Breast epithelium (tissue), 3 donors: Measurements from ENCODE around the gene PREP.

ENCODE experiments used
- POLR2A ChIP-seq: fragments of 450-650 bp; IDR thresholded peaks from one replicate; pipeline ENCODE4 v1.6.1; 2016; ENCODE audit warnings: antibody characterized with exemption, mild to moderate bottlenecking, moderate library complexity
- POLR2AphosphoS5 ChIP-seq, 3 donors: sonication (generic); formaldehyde crosslinking; IDR thresholded peaks; one replicate each; pipeline ENCODE4 v1.6.1; 2017; ENCODE audit warnings: antibody characterized with exemption in 3 of 3
- TF ChIP-seq, protein P1 (sequence below), 3 donors: fragments of 450-650 bp; IDR thresholded peaks; one replicate each; pipeline ENCODE4 v1.5.1; 2016 to 2017; ENCODE audit warnings: antibody characterized with exemption in 3 of 3, mild to moderate bottlenecking in 3 of 3, moderate library complexity in 3 of 3

- TF ChIP-seq POLR2AphosphoS5 (IDR thresholded peaks at IDR 0.05), result no peak
- no peak for TF ChIP-seq POLR2A
- TF ChIP-seq, protein P1, sequence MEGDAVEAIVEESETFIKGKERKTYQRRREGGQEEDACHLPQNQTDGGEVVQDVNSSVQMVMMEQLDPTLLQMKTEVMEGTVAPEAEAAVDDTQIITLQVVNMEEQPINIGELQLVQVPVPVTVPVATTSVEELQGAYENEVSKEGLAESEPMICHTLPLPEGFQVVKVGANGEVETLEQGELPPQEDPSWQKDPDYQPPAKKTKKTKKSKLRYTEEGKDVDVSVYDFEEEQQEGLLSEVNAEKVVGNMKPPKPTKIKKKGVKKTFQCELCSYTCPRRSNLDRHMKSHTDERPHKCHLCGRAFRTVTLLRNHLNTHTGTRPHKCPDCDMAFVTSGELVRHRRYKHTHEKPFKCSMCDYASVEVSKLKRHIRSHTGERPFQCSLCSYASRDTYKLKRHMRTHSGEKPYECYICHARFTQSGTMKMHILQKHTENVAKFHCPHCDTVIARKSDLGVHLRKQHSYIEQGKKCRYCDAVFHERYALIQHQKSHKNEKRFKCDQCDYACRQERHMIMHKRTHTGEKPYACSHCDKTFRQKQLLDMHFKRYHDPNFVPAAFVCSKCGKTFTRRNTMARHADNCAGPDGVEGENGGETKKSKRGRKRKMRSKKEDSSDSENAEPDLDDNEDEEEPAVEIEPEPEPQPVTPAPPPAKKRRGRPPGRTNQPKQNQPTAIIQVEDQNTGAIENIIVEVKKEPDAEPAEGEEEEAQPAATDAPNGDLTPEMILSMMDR (IDR thresholded peaks at IDR 0.05), result no peak
Measured at GRCh38 chr6:105235155-105235554, 167.7 kb downstream of the PREP start.
